Ectodermal cell (in vitro differentiated cells): ENCODE results near the gene RPL35. TPM values are rescaled to one million over a fixed set of nuclear protein-coding genes. Genes with fewer than 3 reads are reported as not detected.

ENCODE experiments used
- H3K27ac ChIP-seq: 2 replicates; pipeline ENCODE4 v1.7.0; 2013; ENCODE audit warnings: mild to moderate bottlenecking, low read depth, low read length; ENCODE audit not compliant: insufficient read depth, poor library complexity, severe bottlenecking
- H3K27me3 ChIP-seq: 2 replicates; pipeline ENCODE4 v1.7.0; 2013; ENCODE audit warnings: mild to moderate bottlenecking, low read length; ENCODE audit not compliant: insufficient read depth, control insufficient read depth, poor library complexity, severe bottlenecking
- H3K36me3 ChIP-seq: one replicate; pipeline ENCODE4 v1.7.0; 2013; ENCODE audit warnings: low read length; ENCODE audit not compliant: control insufficient read depth, insufficient read depth
- H3K4me1 ChIP-seq: one replicate; pipeline ENCODE4 v1.7.0; 2013; ENCODE audit warnings: low read length; ENCODE audit not compliant: control insufficient read depth, insufficient read depth
- H3K4me3 ChIP-seq: 2 replicates; pipeline ENCODE4 v1.7.0; 2013; ENCODE audit warnings: low read depth, low read length, control low read depth; ENCODE audit not compliant: insufficient read depth
- H3K9me3 ChIP-seq: 2 replicates; pipeline ENCODE4 v1.7.0; 2013; ENCODE audit warnings: mild to moderate bottlenecking, low read length, moderate library complexity; ENCODE audit not compliant: control insufficient read depth
- WGBS, 2 experiments: methylation state at CpG; one replicate each; pipeline ENCODE4 v1.1.7; 2013; ENCODE audit warnings: missing lambda C conversion rate in 2 of 2; 5-methylcytosine and 5-hydroxymethylcytosine counted together
- polyA plus RNA-seq, 4 experiments: library from polyadenylated mRNA; stranded (reverse); fragments of 50-300 nt; gene quantifications; one replicate each; pipeline ENCODE4 v1.2.3, GENCODE V29; 2013

Gene RPL35
- polyA plus RNA-seq (2013, experiment 1 of 4) = 2,080 TPM
- 1,899 TPM for polyA plus RNA-seq (2013, experiment 2 of 4)
- polyA plus RNA-seq (2013, experiment 3 of 4) = 2,122 TPM
- polyA plus RNA-seq (2013, experiment 4 of 4) = 2,198 TPM

- no peaks in the 10 kb centered on the region for H3K27me3 ChIP-seq
- H3K4me3 ChIP-seq = peak within 1 kb of the TSS; percentile 100
- 0% methylated on average over 92 of the region's 92 CpGs for WGBS, 2 experiments
- peaks cover 14% of the 10 kb centered on the region for H3K4me1 ChIP-seq
- H3K36me3 ChIP-seq = peaks cover 33% of the 10 kb centered on the region
- no peaks in the 10 kb centered on the region for H3K9me3 ChIP-seq
- H3K27ac ChIP-seq = peak within 1 kb of the TSS; percentile 98
Measured at GRCh38 chr9:124861342-124862229, at the start of gene RPL35, which contains the start of gene ARPC5L. Gene RPL35, minus strand, starts transcription at chr9:124861957. Its CDS starts 45 bp downstream, at chr9:124861912. Gene ARPC5L, plus strand, starts transcription at chr9:124862130. Its CDS starts 7,161 bp downstream, at chr9:124869291.

GRCh38 chr9:124908098-124908497, 46.3 kb upstream of the RPL35 start:
- Histone ChIP-seq H3K4me1 (no peaks in the 10 kb centered on the region), H3K27me3 (no peaks in the 10 kb centered on the region), H3K9me3 (no peaks in the 10 kb centered on the region), H3K4me3 (no peak overlapping the region), H3K27ac (no peak overlapping the region), H3K36me3 (no peaks in the 10 kb centered on the region)
- 89 to 95% methylated on average over 1 of the region's 2 CpGs for WGBS, 2 experiments

- no peak overlapping the region for H3K27ac ChIP-seq
- no peaks in the 10 kb centered on the region for H3K9me3 ChIP-seq
- H3K4me3 ChIP-seq = no peak overlapping the region
- no peaks in the 10 kb centered on the region for H3K36me3 ChIP-seq
- WGBS, 2 experiments = 86 to 100% methylated on average over 1 of the region's 1 CpG
- H3K27me3 ChIP-seq = no peaks in the 10 kb centered on the region
- H3K4me1 ChIP-seq = no peaks in the 10 kb centered on the region
Measured at GRCh38 chr9:124906966-124907365, 45.2 kb upstream of the RPL35 start.

GRCh38 chr9:124899845-124900244, 38.1 kb upstream of the RPL35 start:
- 94% methylated on average over 9 of the region's 9 CpGs for WGBS, 2 experiments
- Histone ChIP-seq H3K4me1 (no peaks in the 10 kb centered on the region), H3K9me3 (no peaks in the 10 kb centered on the region), H3K27me3 (no peaks in the 10 kb centered on the region), H3K4me3 (no peak overlapping the region), H3K27ac (no peak overlapping the region), H3K36me3 (peaks cover 4% of the 10 kb centered on the region)

GRCh38 chr9:124897570-124898460, 36.1 kb upstream of the RPL35 start:
- 92 to 97% methylated on average over 6 of the region's 6 CpGs for WGBS, 2 experiments
- Histone ChIP-seq H3K4me1 (no peaks in the 10 kb centered on the region), H3K9me3 (no peaks in the 10 kb centered on the region), H3K27me3 (no peaks in the 10 kb centered on the region), H3K4me3 (no peak overlapping the region), H3K27ac (no peak overlapping the region), H3K36me3 (peaks cover 4% of the 10 kb centered on the region)

GRCh38 chr9:124894741-124895170, 33.0 kb upstream of the RPL35 start:
- Histone ChIP-seq H3K4me3 (no peak overlapping the region), H3K27ac (peak overlapping the region; percentile 13), H3K36me3 (peaks cover 4% of the 10 kb centered on the region), H3K9me3 (no peaks in the 10 kb centered on the region), H3K4me1 (no peaks in the 10 kb centered on the region), H3K27me3 (no peaks in the 10 kb centered on the region)

GRCh38 chr9:124894035-124894740, 32.4 kb upstream of the RPL35 start:
- WGBS, 2 experiments = 89% methylated on average over 9 of the region's 9 CpGs
- Histone ChIP-seq H3K27me3 (no peaks in the 10 kb centered on the region), H3K4me3 (no peak overlapping the region), H3K9me3 (no peaks in the 10 kb centered on the region), H3K36me3 (peaks cover 4% of the 10 kb centered on the region), H3K4me1 (no peaks in the 10 kb centered on the region), H3K27ac (no peak overlapping the region)

- no peaks in the 10 kb centered on the region for H3K36me3 ChIP-seq
- no peaks in the 10 kb centered on the region for H3K27me3 ChIP-seq
- 95% methylated on average over 7 of the region's 7 CpGs for WGBS, 2 experiments
- no peak overlapping the region for H3K27ac ChIP-seq
- no peak overlapping the region for H3K4me3 ChIP-seq
- no peaks in the 10 kb centered on the region for H3K9me3 ChIP-seq
- no peaks in the 10 kb centered on the region for H3K4me1 ChIP-seq
Measured at GRCh38 chr9:124890179-124890578, 28.4 kb upstream of the RPL35 start.

- WGBS, 2 experiments = 95 to 96% methylated on average over 13 of the region's 13 CpGs
- peaks cover 6% of the 10 kb centered on the region for H3K4me1 ChIP-seq
- no peaks in the 10 kb centered on the region for H3K36me3 ChIP-seq
- no peak overlapping the region for H3K4me3 ChIP-seq
- no peaks in the 10 kb centered on the region for H3K27me3 ChIP-seq
- no peak overlapping the region for H3K27ac ChIP-seq
- no peaks in the 10 kb centered on the region for H3K9me3 ChIP-seq
Measured at GRCh38 chr9:124889006-124889405, 27.2 kb upstream of the RPL35 start.
